ENCODE data around the gene ARHGAP28. TPM values are rescaled to one million over a fixed set of nuclear protein-coding genes. Genes with fewer than 3 reads are reported as not detected.

The ARHGAP28 gene
- total RNA-seq, 1 experiment from 2014 or later, result 9.2 TPM

DNA sequence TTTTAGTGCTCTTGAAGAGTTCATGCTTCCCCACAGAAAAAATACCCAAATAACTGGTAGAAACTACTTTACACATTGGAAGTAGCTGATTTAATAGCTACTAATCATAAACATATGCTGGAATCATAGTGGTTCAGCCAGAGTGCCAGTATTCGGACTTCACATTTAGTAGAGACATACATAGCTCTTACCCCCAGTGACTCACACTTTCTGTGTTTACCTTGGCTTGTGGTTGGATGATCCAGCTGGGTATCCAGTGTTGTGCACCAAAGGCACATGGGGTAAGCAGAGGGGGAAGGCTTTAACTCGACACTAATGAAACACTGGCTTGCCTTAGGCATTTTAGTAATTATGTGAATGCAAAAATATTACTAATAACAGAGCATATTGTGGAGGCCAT, 18.1 kb downstream of the ARHGAP28 start:
- Mint-ChIP-seq H3K27ac (no peak overlapping the region), H3K27me3 (ENCODE audit: low read depth) (no peaks in the 10 kb centered on the region), H3K36me3 (ENCODE audit: insufficient read depth in 1 of 3, low read depth in 3 of 3) (peaks cover 6 to 18% (median 16%) of the 10 kb centered on the region in 3 experiments), H3K4me3 (no peak overlapping the region), H3K4me1 (peaks cover 21 to 36% of the 10 kb centered on the region in 2 experiments), H3K9me3 (peaks cover 10 to 16% of the 10 kb centered on the region in 2 experiments)
- Histone ChIP-seq H2AK5ac (ENCODE audit: insufficient read length, low read length) (peak overlapping the region; percentile 70), H2BK5ac (ENCODE audit: insufficient read length, low read length) (peak overlapping the region; percentile 8), H4K5ac (ENCODE audit: insufficient read length, low read depth, low read length) (no peak overlapping the region), H3K27me3 (ENCODE audit: insufficient read depth, low read length) (no peaks in the 10 kb centered on the region; the same call in 1 of the 2 replicates), H2BK12ac (ENCODE audit: insufficient read length, low read depth, low read length) (no peak overlapping the region), H3K4me2 (ENCODE audit: insufficient read depth, insufficient read length, low read length) (no peak overlapping the region), H3T11ph (ENCODE audit: low read length) (no peak overlapping the region), H3K4ac (ENCODE audit: low read depth, low read length) (no peak overlapping the region), H2BK20ac (ENCODE audit: low read depth, low read length, poor library complexity, severe bottlenecking) (no peak overlapping the region), H3K9me3 (ENCODE audit: control insufficient read depth, low read depth, low read length) (peaks cover 5% of the 10 kb centered on the region), H3K14ac (ENCODE audit: insufficient read depth, low read length) (no peak overlapping the region), H3K56ac (ENCODE audit: insufficient read length, low read depth, low read length) (no peak overlapping the region), H3K4me1 (ENCODE audit: insufficient read depth, low read length) (peaks cover 4% of the 10 kb centered on the region; the same call in 1 of the 2 replicates), H3K79me2 (ENCODE audit: insufficient read depth, low read length) (no peaks in the 10 kb centered on the region; the same call in 1 of the 2 replicates), H4K20me1 (ENCODE audit: control insufficient read depth, insufficient read depth, insufficient read length) (no peaks in the 10 kb centered on the region), H3K18ac (ENCODE audit: insufficient read length, low read depth, low read length) (no peak overlapping the region), H3K9ac (ENCODE audit: extremely low read depth, insufficient read length, low read length) (no peak overlapping the region), H4K8ac (replicated peaks; ENCODE audit: insufficient read length, low read depth, low read length) (no peak overlapping the region), H2BK15ac (ENCODE audit: low read depth, low read length) (no peak overlapping the region), H3K23me2 (ENCODE audit: insufficient read length, low read depth, low read length, poor library complexity, severe bottlenecking) (no peaks in the 10 kb centered on the region), H2BK120ac (ENCODE audit: low read depth, low read length, poor library complexity, severe bottlenecking) (no peak overlapping the region), H2AFZ (ENCODE audit: low read length) (no peak overlapping the region), H3K23ac (ENCODE audit: insufficient read length, low read depth, low read length) (no peak overlapping the region), H3K27ac (ENCODE audit: insufficient read length, low read depth, low read length) (no peak overlapping the region), H3K79me1 (ENCODE audit: insufficient read depth, low read depth, low read length, poor library complexity, severe bottlenecking) (no peaks in the 10 kb centered on the region), H4K91ac (ENCODE audit: insufficient read length, low read depth, low read length) (no peak overlapping the region)
- WGBS (ENCODE audit: extremely low coverage, insufficient read length, low lambda C conversion rate), result no CpG with 5 or more reads among the region's 2 CpGs
- DNase-seq, result no peak
- TF ChIP-seq, protein P1, sequence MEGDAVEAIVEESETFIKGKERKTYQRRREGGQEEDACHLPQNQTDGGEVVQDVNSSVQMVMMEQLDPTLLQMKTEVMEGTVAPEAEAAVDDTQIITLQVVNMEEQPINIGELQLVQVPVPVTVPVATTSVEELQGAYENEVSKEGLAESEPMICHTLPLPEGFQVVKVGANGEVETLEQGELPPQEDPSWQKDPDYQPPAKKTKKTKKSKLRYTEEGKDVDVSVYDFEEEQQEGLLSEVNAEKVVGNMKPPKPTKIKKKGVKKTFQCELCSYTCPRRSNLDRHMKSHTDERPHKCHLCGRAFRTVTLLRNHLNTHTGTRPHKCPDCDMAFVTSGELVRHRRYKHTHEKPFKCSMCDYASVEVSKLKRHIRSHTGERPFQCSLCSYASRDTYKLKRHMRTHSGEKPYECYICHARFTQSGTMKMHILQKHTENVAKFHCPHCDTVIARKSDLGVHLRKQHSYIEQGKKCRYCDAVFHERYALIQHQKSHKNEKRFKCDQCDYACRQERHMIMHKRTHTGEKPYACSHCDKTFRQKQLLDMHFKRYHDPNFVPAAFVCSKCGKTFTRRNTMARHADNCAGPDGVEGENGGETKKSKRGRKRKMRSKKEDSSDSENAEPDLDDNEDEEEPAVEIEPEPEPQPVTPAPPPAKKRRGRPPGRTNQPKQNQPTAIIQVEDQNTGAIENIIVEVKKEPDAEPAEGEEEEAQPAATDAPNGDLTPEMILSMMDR (conservative IDR thresholded peaks at IDR 0.05), result no peak
